GM19452 (cell line): ENCODE results near the gene CCDC172.
"Not testable (repeated sequence)": the region's sequence is repeated elsewhere in the genome, so short reads cannot be mapped to it uniquely, and the experiment has no call there.

Experiments used
- ATAC-seq: cut with Tn5 transposase; IDR thresholded peaks from one replicate; pipeline ENCODE4 v1.9.1; 2021; ENCODE audit not compliant: unreplicated experiment

Gene CCDC172

GRCh38 chr10:116331815-116332214, 7.6 kb downstream of the CCDC172 start:
- ATAC-seq: no peak

- no peak for ATAC-seq
Observed at GRCh38 chr10:116336866-116337265, 12.6 kb downstream of the CCDC172 start.

- no peak for ATAC-seq
Observed at GRCh38 chr10:116352125-116352524, 27.9 kb downstream of the CCDC172 start.

- ATAC-seq: no peak
Observed at GRCh38 chr10:116353817-116354216, 29.6 kb downstream of the CCDC172 start.

- no peak for ATAC-seq
Observed at GRCh38 chr10:116355341-116355740, 31.1 kb downstream of the CCDC172 start.

- no peak for ATAC-seq
Observed at GRCh38 chr10:116356833-116357232, 32.6 kb downstream of the CCDC172 start.

GRCh38 chr10:116364868-116365267, 40.6 kb downstream of the CCDC172 start:
- ATAC-seq: no peak

GRCh38 chr10:116371737-116372136, 47.5 kb downstream of the CCDC172 start:
- ATAC-seq: no peak

- no peak for ATAC-seq
Observed at GRCh38 chr10:116382290-116382689, 58.0 kb downstream of the CCDC172 start.

- no peak for ATAC-seq
Observed at GRCh38 chr10:116385311-116385710, 61.1 kb downstream of the CCDC172 start.

- ATAC-seq: no peak
Observed at GRCh38 chr10:116385994-116386809, 62.0 kb downstream of the CCDC172 start.

GRCh38 chr10:116393246-116393831, 69.1 kb downstream of the CCDC172 start:
- not testable (repeated sequence) for ATAC-seq

- no peak for ATAC-seq
Observed at GRCh38 chr10:116395223-116395985, 71.2 kb downstream of the CCDC172 start.

GRCh38 chr10:116398224-116398623, 74.0 kb downstream of the CCDC172 start:
- no peak for ATAC-seq

- no peak for ATAC-seq
Observed at GRCh38 chr10:116402858-116403257, 78.6 kb downstream of the CCDC172 start.

- ATAC-seq: no peak
Observed at GRCh38 chr10:116403740-116404250, 79.5 kb downstream of the CCDC172 start.

- peak; percentile 51 for ATAC-seq
Observed at GRCh38 chr10:116408719-116409118, 84.5 kb downstream of the CCDC172 start.

- ATAC-seq: no peak
Observed at GRCh38 chr10:116410351-116410750, 86.1 kb downstream of the CCDC172 start.

GRCh38 chr10:116417821-116418220, 93.6 kb downstream of the CCDC172 start:
- no peak for ATAC-seq

- ATAC-seq: no peak
Observed at GRCh38 chr10:116418389-116418788, 94.1 kb downstream of the CCDC172 start.

GRCh38 chr10:116421815-116422214, 97.6 kb downstream of the CCDC172 start:
- no peak for ATAC-seq

- no peak for ATAC-seq
Observed at GRCh38 chr10:116427671-116428070, 103.4 kb downstream of the CCDC172 start, which contains the start of gene PNLIPRP3. PNLIPRP3 (plus strand) TSS chr10:116427847; CDS start chr10:116428013, 166 bp downstream.
